Osteoblast (primary cell): ENCODE data around the gene LRRN3. TPM values are rescaled to one million over a fixed set of nuclear protein-coding genes. Genes with fewer than 3 reads are reported as not detected.
A peak's percentile ranks its signal among the peaks of the same experiment; 100 is the strongest.

Experiments
- DNase-seq: peaks from one replicate; pipeline ENCODE4 v3.0.0; 2011; ENCODE audit warnings: low spot score, mixed read lengths; ENCODE audit not compliant: insufficient read length; ENCODE audit errors: missing footprints
- H2AFZ ChIP-seq: 2 replicates; pipeline ENCODE4 v1.6.0; 2011; ENCODE audit warnings: mild to moderate bottlenecking, low read length
- H3K27ac ChIP-seq: 2 replicates; pipeline ENCODE4 v1.5.1; 2011; ENCODE audit warnings: mild to moderate bottlenecking, low read depth, low read length, moderate library complexity
- H3K27me3 ChIP-seq: 2 replicates; pipeline ENCODE4 v1.6.0; 2012; ENCODE audit warnings: mild to moderate bottlenecking, control low read depth, inconsistent platforms, low read length, moderate library complexity; ENCODE audit not compliant: insufficient read depth
- H3K36me3 ChIP-seq: 2 replicates; pipeline ENCODE4 v1.5.1; 2011; ENCODE audit warnings: mild to moderate bottlenecking, low read length, control low read depth, moderate library complexity; ENCODE audit not compliant: insufficient read depth
- H3K4me1 ChIP-seq: 2 replicates; pipeline ENCODE4 v1.5.1; 2011; ENCODE audit warnings: mild to moderate bottlenecking, low read length, control low read depth, moderate library complexity; ENCODE audit not compliant: insufficient read depth
- H3K4me2 ChIP-seq: 2 replicates; pipeline ENCODE4 v1.6.0; 2011; ENCODE audit warnings: mild to moderate bottlenecking, low read length; ENCODE audit not compliant: insufficient read depth
- H3K4me3 ChIP-seq: fragments of 200-600 bp; sonication (generic); 3 replicates; pipeline ENCODE4 v1.5.1; 2012; ENCODE audit warnings: mild to moderate bottlenecking, low read length, inconsistent platforms; ENCODE audit not compliant: insufficient read depth
- H3K79me2 ChIP-seq: 2 replicates; pipeline ENCODE4 v1.6.0; 2012; ENCODE audit warnings: mild to moderate bottlenecking, low read length, control low read depth, inconsistent platforms; ENCODE audit not compliant: insufficient read depth
- H3K9me3 ChIP-seq: 2 replicates; pipeline ENCODE4 v1.5.1; 2011; ENCODE audit warnings: low read depth, low read length, control low read depth
- H4K20me1 ChIP-seq: 2 replicates; pipeline ENCODE4 v1.6.0; 2012; ENCODE audit warnings: mild to moderate bottlenecking, low read length, control low read depth; ENCODE audit not compliant: insufficient read depth
- CTCF ChIP-seq: IDR thresholded peaks from 2 replicates; pipeline ENCODE4 v1.5.1; 2011; ENCODE audit warnings: mild to moderate bottlenecking, low read depth, low read length, moderate library complexity; ENCODE audit errors: extremely low read depth
- total RNA-seq: library from RNA; depleted of rRNA; stranded (reverse); fragments of >200 nt; gene quantifications from 2 replicates; pipeline ENCODE4 v1.2.3, GENCODE V29; 2012

LRRN3 gene
- total RNA-seq, 1 donor = 2.2 TPM

- H3K4me2 ChIP-seq = no peak overlapping the region
- DNase-seq = no peak
Measured at GRCh38 chr7:111108496-111108895, 17.6 kb downstream of the LRRN3 start.

DNA sequence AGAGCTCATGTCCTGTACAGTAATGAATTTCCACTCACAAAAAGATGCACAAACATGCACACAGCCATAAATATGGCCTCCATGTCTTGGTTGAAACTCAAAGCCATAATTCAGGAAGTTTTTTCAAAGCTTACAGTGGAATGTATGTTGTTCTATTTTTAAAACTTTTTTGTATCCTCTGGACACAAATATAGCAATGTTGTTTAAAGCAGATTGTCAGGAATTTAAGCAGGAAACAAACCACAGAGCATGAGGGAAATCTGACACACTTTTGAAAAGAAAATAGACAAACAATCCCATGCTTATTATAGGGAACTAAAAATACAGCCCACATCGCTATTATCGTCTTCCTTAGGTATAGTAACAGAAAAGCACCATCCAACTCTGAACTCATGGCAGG is 21.5 kb downstream of the LRRN3 start:
- peak overlapping the region; percentile 5 for H3K27ac ChIP-seq
- no peak for TF ChIP-seq CTCF

More at GRCh38 chr7:111108496-111108895, 17.6 kb downstream of the LRRN3 start:
- Histone ChIP-seq H3K9me3 (no peaks in the 10 kb centered on the region), H3K27ac (no peak overlapping the region), H4K20me1 (no peaks in the 10 kb centered on the region), H3K36me3 (no peaks in the 10 kb centered on the region), H3K4me1 (peaks cover 15% of the 10 kb centered on the region), H2AFZ (no peak overlapping the region), H3K79me2 (no peaks in the 10 kb centered on the region), H3K4me3 (no peak overlapping the region), H3K27me3 (no peaks in the 10 kb centered on the region)
- no peak for TF ChIP-seq CTCF

GRCh38 chr7:111113263-111114017 is 22.5 kb downstream of the LRRN3 start:
- peak overlapping the region; percentile 38 for H3K4me2 ChIP-seq
- H3K79me2 ChIP-seq = no peaks in the 10 kb centered on the region
- H2AFZ ChIP-seq = no peak overlapping the region
- H3K36me3 ChIP-seq = no peaks in the 10 kb centered on the region
- peak overlapping the region; percentile 15 for H3K27ac ChIP-seq
- no peaks in the 10 kb centered on the region for H3K9me3 ChIP-seq
- H3K4me3 ChIP-seq = no peak overlapping the region
- H4K20me1 ChIP-seq = no peaks in the 10 kb centered on the region
- TF ChIP-seq CTCF = no peak
- no peaks in the 10 kb centered on the region for H3K27me3 ChIP-seq
- peak; percentile 70 for DNase-seq
- H3K4me1 ChIP-seq = peaks cover 10% of the 10 kb centered on the region

More for the DNA sequence above, 21.5 kb downstream of the LRRN3 start:
- Histone ChIP-seq H3K9me3 (no peaks in the 10 kb centered on the region), H3K4me3 (no peak overlapping the region), H4K20me1 (no peaks in the 10 kb centered on the region), H3K36me3 (no peaks in the 10 kb centered on the region), H3K79me2 (no peaks in the 10 kb centered on the region), H3K27me3 (no peaks in the 10 kb centered on the region), H2AFZ (peak overlapping the region; percentile 46), H3K4me2 (peak overlapping the region; percentile 23), H3K4me1 (peaks cover 17% of the 10 kb centered on the region)
- no peak for DNase-seq

- no peaks in the 10 kb centered on the region for H3K9me3 ChIP-seq
- no peak overlapping the region for H3K4me3 ChIP-seq
- no peak for TF ChIP-seq CTCF
- no peak for DNase-seq
- H3K36me3 ChIP-seq = no peaks in the 10 kb centered on the region
- no peak overlapping the region for H3K27ac ChIP-seq
- no peak overlapping the region for H2AFZ ChIP-seq
- peaks cover 8% of the 10 kb centered on the region for H3K4me1 ChIP-seq
- H3K27me3 ChIP-seq = no peaks in the 10 kb centered on the region
- H3K4me2 ChIP-seq = no peak overlapping the region
- no peaks in the 10 kb centered on the region for H3K79me2 ChIP-seq
- no peaks in the 10 kb centered on the region for H4K20me1 ChIP-seq
Measured at GRCh38 chr7:111115966-111116365, 25.0 kb downstream of the LRRN3 start.
